ENCODE results near the gene ZMIZ1.

The ZMIZ1 gene

GRCh38 chr10:79334573-79334972 lies 265.8 kb downstream of the ZMIZ1 start:
- TF ChIP-seq CTCF (IDR thresholded peaks at IDR 0.05): no peak

- no peak for TF ChIP-seq CTCF (IDR thresholded peaks at IDR 0.05)
These were observed 266.3 kb downstream of the ZMIZ1 start for GRCh38 chr10:79335094-79335469.

GRCh38 chr10:79335470-79336235 lies 266.9 kb downstream of the ZMIZ1 start:
- no peak for TF ChIP-seq CTCF (IDR thresholded peaks at IDR 0.05)

GRCh38 chr10:79336276-79336675 lies 267.5 kb downstream of the ZMIZ1 start:
- TF ChIP-seq CTCF (IDR thresholded peaks at IDR 0.05): no peak

GRCh38 chr10:79336739-79337138 lies 268.0 kb downstream of the ZMIZ1 start:
- no peak for TF ChIP-seq CTCF (IDR thresholded peaks at IDR 0.05)

GRCh38 chr10:79339266-79339665 lies 270.5 kb downstream of the ZMIZ1 start:
- TF ChIP-seq CTCF (IDR thresholded peaks at IDR 0.05): no peak

- TF ChIP-seq CTCF (IDR thresholded peaks at IDR 0.05): no peak
These were observed 272.0 kb downstream of the ZMIZ1 start for GRCh38 chr10:79340646-79341244.

Measured in LNCAP (cell line).